Measurements from ENCODE around the gene ZNF217.
A peak's percentile ranks its signal among the peaks of the same experiment; 100 is the strongest.
"Not testable (repeated sequence)": the region's sequence is repeated elsewhere in the genome, so short reads cannot be mapped to it uniquely, and the experiment has no call there.

Gene ZNF217

DNA sequence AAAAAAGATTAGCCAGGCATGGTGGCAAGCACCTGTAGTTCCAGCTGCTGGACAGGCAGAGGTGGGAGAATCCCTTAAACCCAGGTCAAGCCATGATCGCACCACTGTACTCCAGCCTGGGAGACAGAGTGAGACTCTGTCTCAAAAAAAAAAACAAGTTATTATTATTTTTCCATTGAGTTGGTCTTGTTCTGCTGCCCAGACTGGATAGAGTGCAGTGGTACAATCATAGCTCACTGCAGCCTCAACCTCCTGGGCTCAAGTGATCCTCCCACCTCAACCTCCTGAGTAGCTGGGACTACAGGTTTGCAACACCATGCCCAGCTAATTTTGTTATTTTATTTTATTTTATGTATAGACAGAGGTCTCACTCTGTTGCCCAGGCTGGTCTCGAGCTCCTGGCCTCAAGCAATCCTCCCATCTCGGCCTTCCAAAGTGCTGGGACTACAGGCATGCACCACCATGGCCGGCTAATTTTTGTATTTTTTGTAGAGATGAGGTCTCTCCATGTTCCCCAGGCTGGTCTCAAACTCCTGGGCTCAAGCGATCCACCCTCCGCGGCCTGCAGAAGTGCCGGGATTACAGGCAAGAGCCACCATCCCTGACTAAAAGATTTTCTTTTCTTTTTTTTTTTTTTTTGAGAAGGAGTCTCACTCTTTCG, 31.4 kb downstream of the ZNF217 start:
- DNase-seq = not testable (repeated sequence)

DNA sequence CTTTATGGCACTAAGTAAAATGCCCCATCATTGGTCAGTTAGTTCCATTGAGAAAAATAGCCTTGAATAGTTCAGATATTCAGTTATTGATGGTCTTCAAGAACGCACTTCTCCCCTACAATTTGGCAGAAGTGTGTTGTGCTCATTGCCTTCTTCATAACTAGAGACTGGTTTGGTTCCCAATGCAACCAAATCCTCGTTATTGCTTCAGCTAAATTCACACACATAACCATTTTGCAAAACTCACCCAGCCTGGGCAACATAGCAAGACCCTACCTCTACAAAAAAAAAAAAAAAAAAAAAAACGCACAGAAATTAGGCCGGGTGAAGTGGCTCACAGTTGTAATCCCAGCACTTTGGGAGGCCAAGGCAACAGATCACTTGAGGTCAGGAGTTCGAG, 32.1 kb downstream of the ZNF217 start:
- no peak for DNase-seq

DNA sequence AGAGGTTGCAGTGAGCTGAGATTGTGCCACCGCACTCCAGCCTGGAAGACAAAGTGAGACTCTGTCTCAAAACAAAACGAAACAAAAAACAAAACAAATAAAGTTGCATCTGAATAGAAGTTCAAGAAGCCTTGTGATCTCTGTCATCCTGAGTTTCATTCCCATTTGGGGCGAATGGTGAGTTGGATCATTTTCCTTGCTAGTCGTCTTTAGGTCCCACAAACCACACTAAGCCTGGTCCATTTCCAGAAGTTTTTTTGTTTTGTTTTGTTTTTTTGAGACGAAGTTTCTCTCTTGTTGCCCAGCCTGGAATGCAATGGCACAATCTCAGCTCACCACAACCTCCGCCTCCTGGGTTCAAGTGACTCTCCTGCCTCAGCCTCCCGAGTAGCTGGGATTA, 33.8 kb downstream of the ZNF217 start:
- DNase-seq = no peak

DNA sequence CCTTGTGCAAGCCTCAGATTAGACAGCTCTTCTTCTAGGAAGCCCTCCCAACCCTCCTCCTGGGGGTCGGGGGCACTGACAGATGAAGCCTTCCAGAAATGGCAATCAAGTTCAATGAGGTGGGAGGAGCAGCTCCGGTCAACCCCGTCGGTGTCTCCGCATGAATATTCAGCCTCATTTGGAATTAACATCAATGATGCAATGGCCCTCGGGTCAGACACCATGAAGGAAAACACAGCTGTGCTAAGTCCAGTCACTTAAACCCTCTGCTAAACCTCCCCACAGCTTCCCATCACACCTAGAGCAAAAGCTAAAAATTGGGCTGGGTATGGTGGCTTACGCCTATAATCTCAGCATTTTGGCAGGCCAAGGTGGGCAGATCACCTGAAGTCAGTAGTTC, 36.5 kb downstream of the ZNF217 start:
- DNase-seq = no peak

DNA sequence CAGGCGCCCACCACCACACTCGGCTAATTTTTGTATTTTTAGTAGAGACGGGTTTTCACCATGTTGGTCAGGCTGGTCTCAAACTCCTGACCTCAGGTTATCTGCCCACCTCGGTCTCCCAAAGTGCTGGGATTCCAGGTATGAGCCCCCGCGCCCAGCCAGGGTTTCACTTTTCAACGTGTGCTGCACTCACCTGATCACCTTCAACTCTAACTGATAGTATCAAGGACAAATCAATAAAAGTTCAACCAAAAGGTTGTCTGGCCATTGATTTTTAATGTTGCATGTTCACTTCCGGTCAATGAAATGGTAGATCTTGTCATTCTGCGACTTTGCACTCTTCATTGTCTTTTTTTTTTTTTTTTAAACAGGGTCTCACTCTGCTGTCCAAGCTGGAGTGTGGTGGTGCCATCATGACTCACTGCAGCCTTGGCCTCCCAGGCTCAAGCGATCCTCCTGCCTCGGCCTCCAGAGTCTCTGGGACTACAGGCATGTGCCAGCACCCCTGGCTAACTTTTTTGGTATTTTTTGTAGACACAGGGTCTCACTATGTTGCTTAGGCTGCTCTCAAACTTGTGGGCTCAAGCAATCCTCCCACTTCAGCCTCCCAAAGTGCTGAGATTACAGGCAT, 37.3 kb downstream of the ZNF217 start:
- DNase-seq = no peak

DNA sequence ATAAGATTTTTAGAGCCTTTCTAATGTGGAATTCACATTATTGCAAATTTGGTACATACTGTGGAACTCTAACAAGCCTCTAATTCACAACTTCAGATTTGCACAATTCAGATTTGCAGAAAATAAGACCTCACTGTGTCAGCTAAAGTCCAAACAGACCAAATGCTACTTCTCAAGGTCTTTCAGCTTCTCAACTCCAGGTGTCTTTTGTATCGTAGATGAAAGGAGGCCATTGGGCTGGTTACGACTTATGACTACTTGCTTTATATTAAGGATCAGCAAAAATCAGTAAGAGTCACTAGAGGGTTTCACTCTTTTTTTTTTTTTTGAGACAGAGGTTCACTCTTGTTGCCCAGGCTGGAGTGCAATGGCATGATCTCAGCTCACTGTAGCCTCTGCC, 37.8 kb downstream of the ZNF217 start:
- no peak for DNase-seq

DNA sequence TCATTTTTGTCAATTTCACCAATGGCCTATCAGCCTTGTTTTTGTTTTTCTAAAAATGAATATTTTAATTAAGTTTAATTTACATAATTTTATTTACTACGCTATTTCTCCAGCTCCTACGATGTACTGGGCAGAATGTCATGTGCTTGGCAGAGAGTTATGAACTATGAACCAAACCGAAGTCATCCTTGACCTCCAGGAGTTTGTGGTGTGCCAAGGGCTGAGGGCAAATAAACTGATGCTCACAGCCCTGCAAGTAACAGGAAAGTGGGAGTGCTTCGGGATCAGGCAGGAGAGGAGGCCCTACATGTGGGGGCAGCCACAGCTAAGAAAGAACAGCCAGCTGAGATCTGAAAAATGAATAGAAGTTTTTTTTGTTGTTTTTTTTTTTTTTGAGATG, 38.6 kb downstream of the ZNF217 start:
- DNase-seq = no peak

DNA sequence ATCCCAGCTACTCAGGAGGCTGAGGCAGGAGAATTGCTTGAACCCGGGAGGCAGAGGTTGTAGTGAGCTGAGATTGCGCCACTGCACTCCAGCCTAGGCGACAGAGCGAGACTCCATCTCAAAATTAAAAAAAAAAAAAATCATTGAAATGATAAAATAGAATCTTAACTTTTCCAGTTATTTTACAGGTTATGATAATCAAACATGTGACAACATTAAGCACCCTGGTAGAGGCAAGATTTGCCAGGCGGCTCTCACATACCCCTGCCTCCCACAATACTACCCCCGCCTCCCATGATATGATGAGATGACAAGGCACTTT, 41.1 kb downstream of the ZNF217 start:
- not testable (repeated sequence) for DNase-seq

DNA sequence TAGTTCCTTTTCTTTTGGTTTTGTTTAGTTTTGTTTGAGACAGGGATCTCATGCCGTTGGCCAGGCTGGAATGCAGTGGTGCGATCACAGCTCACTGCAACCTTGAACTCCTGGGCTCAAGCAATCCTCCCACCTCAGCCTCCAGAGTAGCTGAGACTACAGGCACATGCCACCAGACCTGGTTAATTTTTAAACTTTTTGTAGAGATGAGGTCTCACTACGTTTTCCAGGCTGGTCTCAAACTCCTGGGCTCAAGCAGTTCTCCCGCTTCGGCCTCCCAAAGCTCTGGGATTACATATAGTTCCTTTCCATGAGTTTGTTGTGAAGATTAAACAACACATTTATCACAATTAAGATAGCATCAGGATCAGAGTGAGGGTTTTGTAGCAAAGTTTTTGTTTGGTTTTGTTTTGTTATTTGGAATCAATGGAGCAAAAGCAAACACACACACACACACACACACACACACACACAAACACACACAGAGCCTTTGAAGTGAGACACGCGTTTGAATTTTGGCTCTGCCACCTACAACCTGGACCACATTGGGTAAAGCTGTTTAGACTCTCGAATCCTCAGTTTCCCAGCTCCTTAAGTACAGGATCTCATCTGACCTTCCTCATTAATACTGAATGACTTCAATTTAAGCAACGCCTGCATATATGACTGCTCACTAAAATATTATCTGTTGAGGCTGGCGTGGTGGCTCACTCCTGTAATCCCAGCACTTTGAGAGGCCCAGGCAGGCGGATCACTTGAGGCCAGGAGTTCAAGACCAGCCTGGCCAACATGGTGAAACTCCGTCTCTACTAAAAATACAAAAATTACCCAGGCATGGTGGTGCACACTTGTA, 41.7 kb downstream of the ZNF217 start:
- DNase-seq = not testable (repeated sequence)

DNA sequence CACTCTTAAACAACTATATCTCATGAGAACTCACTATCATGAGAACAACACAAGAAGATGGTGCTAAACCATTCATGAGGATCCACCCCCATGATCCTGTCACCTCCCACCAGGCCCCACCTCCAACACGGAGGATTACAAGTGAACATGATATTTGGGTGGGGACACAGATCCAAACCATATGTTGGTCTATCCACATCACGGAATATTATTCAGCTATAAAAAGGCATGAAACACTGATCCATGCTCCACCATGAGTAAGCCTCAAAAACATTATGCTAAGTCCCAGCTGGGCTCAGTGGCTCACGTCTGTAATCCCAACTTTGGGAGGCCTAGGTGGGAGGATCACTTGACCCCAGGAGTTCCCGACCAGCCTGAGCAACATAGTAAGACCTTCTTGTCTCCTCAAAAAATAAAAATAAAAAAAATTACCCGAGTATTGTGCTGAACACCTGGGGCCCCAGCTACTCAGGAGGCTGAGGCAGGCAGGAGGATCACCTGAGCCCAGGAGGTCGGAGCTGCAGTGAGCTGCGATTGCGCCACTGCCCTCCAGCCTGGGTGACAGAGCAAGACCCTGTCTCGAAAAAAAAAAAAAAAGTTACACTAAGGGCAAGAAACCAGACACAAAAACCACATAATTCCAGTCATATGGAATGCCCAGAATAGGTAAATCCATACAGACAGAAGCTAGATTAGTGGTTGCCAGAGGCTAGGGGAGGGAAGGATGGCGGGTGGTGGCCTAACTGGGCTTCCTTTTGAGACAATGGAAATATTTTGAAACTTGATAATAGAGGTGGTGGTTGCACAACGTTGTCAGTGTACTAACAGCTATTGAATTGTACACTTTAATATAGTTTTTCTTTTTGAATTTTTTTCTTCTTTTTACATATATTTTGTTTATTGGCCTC, 43.1 kb downstream of the ZNF217 start:
- DNase-seq = no peak

DNA sequence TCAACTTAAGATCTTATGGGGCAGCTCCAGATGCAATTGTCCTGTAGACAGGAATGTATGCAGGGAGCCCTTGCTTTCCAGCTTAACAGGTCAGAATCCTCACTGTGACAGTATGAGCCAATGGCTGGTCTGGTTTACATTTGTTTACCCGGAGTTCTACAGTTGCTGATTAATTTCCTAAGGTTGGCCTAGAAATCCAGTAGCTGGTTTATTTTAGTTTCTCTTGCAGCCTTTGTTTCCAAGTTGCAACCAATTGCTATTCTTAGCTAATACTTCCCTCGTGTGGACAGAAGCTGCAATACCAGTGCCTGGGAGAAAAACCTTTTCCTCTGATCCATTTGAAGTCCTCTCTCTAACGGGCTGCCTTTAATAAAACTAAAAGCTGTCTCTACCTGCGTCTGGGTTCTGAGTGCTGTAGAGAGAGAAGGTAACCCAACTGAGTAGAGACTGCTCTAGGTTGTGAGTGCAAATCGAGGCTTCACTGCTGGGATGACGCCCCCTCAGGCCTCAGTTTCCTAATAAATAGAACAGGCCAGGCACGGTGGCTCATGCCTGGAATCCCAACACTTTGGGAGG, 45.9 kb downstream of the ZNF217 start:
- DNase-seq = peak; percentile 13

DNA sequence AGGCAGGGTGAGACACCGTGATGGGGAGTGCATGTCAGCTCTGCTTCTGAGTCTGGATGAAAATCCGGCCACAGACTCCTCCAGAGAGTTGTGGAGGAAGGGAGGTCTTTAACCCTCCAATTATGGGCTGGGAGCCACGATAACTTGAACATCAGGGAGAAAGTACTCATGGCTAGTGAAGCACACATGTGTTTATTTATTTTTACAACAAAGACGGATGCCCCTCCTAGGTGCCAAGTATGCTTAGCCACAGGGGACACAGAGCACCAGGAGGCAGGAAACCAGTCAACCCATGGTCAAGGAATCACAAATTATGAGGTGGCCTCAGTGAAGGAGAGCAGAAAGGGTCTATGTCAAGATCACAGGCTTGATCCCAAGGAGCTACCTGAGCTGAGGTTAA, 54.1 kb downstream of the ZNF217 start:
- no peak for DNase-seq

DNA sequence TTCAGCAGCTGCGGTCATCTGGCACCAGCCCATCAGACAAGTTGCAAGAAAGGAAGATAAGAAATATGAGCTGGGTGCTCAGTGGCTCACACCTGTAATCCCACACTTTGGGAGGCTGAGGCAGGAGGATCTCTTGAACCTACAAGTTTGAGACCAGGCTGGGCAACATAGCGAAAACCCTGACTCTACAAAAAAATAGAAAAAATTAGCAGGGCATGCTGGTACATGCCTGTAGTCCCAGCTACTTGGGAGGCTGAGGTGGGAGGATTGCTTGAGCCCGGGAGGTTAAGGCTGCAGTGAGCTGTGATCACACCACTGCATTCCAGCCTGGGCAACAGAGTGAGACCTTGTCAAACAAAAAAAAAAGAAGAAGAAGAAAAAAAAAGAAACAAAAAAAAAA, 57.3 kb downstream of the ZNF217 start:
- not testable (repeated sequence) for DNase-seq

DNA sequence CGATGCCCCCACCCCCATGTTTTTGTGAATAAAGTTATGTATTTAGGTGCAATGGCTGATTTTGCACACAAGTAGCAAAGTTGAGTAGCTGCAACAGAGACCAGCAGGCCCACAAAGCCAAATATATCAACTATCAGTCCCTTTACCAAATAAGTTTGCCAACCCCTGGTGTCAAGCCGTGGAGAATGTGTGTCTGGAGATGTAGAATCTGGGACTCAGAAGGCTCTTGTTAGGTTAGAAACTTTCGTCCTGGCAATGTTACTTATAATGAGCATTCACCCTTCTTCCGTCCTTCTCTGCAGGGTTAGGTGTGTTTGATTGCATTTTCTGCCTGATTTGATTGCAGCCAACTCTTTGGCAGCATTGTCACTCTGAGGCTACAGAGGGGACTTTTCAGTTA, 57.8 kb downstream of the ZNF217 start:
- DNase-seq = no peak

DNA sequence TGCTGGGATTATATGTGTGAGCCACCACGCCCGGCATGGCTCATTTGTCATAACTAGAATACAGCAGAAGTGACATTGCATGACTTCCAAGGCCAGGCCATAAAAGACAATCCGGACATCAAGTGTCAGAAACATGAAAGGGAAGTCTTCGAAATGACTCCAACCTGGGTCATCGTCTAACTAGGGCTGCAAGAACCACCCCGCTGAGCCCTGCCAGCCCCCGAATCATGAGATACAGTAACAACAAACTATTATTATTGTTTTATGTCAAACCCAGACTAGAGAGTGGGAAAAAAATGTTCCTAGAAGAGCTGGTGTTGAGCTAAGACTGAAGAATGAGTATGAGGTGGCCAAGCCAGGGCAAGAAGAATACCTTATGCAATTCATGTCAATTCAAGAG, 59.6 kb downstream of the ZNF217 start:
- no peak for DNase-seq

DNA sequence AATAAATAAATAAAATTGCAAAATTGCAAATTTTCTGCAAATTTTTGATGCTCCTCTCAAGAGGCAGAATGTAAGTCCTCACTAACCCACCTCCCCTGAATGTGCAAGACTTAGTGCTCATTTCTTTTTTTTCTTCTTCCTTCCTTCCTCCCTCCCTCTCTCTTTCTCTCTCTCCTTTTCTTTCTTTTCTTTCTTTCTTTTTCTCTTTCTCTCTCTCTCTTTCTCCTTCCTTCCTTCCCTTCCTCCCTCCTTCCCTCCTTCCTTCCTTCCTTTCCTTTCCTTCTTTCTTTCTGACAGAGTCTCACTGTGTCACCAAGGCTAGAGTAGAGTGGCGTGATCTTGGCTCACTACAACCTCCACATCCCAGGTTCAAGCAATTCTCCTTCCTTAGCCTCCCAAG, 60.1 kb downstream of the ZNF217 start:
- no peak for DNase-seq

DNA sequence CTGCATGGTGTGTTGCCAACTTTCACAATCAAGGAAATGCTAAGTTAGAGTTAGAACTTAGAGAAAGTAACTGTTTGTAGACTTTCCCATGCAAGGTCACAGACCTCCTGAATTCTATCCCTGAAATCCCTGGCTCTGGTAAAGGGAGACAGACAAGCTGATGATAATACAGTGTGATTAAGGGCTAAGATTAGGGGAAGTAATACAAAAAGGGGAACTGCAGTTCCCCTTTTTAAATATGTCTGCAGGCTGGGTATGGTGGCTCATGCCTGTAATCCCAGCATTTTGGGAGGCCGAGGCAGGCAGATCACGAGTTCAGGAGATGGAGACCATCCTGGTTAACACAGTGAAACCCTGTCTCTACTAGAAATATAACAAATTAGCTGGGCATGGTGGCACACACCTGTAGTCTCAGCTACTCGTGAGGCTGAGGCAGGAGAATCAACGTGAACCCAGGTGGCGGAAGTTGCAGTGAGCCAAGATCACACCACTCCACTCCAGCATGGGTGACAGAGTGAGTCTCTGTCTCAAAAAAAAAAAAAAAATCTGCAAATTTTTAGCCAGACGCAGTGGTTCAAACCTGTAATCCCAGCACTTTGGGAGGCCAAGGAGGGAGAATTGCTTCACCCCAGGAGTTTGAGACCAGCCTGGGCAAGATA, 60.9 kb downstream of the ZNF217 start:
- DNase-seq = not testable (repeated sequence)

DNA sequence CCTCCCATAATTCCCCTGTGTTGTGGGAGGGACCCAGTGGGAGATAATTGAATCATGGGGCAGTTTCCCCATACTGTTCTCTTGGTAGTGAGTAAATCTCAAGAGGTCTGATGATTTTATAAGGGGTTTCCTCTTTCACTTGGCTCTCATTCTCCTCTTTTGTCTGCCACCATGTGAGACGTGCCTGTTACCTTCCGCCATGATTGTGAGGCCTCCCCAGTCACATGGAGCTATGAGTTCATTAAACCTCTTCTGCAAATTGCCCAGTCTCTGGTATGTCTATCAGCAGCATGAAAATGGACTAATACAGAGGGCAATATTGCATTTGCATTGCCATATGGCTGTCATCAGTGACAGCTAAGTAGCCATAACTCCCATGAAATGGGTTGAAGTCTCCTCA, 63.2 kb downstream of the ZNF217 start:
- DNase-seq = no peak

DNA sequence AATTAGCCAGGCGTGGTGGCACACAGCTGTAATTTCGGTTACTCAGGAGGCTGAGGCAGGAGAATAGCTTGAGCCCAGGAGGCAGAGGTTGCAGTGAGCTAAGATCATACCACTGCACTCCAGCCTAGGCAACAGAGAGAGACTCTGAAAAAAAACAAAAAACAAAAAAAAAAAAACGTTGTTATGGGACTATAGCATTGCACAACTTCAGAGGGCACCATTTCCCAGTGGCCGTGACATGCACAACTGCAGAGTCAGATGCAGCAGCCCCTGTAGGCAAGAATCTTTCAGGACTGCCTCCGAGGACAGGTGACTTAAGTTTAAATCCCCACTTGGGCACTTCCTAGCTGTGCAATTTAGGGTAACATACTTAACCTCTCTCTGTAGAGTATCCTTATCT, 64.0 kb downstream of the ZNF217 start:
- no peak for DNase-seq

DNA sequence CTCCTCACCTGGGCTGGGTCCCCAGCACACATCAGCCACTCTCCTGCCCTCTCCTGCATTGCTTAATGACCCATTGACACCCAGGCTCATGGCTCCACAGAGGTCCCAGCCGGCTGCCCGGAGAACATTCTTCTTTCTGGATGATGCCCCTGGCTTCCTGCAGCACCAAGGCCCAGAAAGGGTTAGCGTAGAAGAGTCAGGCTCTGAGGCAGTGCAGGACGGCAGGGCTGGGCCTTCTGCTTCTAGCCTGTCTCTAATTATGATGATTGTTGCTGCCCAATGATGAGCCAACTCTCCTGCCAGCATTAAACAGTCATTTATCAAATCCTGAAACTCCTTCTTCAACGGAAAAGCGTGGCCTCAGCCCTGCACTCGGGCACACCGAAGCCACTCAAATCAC, 66.4 kb downstream of the ZNF217 start:
- DNase-seq = no peak

DNA sequence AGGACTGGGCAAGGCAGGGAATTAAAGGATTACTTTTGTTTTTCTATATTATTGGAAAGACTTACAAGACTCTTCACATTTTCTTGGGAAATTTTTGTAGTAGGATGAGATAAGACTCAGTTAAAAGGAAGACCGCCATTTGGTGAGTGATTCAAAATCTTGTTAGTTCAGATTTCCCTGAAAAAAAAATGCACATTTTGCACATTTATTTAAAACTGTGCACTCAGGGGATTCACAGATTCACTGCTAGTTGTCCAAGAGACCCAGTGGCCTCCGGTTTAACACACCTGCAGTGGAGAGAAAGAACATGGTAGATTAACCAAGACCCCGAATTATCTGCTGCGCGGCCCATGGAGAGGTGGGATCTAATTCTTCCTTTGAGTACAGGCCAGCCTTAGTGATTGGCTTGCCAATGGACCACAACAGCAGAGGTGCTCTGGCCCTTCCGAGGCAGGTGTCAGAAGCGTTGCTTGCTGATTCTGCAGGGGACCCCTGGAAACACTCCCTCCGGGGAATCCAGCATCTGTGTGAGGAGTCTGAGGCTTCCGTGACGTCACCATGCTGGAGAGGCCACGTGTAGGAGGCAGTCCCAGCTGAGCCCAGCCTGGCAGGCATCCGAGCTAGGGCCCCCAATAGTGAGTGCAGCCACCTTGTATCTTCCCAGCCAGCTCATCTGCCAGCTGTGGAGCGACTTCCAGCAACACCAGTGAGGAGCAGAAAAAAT, 68.9 kb downstream of the ZNF217 start:
- no peak for DNase-seq

DNA sequence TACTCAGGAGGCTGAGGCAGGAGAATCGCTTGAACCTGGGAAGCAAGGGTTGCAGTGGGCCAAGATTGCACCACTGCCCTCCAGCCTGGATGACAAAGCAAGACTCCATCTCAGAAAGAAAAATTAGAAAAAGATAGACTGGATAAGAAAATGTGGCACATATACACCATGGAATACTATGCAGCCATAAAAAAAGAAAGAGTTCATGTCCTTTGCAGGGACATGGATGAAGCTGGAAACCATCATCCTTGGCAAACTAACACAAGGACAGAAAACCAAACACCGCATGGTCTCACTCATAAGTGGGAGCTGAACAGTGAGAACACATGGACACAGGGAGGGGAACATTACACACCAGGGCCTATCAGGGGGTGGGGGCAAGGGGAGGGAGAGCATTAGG, 70.0 kb downstream of the ZNF217 start:
- not testable (repeated sequence) for DNase-seq
